GM18526 (cell line): ENCODE data around the gene RUSF1.

Experiments used
- POLR2A ChIP-seq: IDR thresholded peaks from 3 replicates; pipeline ENCODE4 v1.6.1; 2011; ENCODE audit not compliant: insufficient read length; ENCODE audit errors: extremely low read depth

RUSF1 gene

DNA sequence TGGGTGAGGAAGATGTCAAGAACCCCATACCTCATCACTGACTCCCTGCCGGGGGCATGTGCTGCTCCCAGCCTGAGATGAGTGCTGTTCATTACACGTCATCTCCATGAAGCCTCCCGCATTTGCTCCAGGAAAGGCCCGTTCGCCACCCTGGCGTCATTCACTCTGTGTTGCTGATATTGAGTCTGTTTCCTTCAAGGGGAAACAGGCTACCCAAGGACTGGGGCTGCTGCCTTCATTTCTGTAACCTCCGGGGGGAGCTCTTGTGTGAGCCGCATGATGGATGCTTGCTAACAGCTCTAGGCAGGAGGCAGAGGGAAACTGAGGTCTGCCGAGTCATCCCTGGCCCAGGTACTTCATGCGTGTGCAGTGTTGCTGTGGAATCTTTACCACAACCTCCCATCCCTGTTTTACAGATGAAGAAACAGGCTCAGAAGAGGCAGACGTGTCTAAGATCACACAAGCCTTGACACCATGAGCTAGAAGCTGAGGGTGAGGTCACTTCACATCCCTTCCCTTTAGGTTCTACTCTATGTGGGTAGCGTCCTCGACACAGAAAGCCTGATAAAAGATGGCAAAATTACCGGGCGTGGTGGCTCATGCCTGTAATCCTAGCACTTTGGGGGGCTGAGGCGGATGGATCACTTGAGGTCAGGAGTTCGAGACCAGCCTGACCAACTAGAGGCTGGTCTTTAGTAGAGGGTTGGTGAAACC is 52.4 kb downstream of the RUSF1 start:
- no peak for TF ChIP-seq POLR2A

DNA sequence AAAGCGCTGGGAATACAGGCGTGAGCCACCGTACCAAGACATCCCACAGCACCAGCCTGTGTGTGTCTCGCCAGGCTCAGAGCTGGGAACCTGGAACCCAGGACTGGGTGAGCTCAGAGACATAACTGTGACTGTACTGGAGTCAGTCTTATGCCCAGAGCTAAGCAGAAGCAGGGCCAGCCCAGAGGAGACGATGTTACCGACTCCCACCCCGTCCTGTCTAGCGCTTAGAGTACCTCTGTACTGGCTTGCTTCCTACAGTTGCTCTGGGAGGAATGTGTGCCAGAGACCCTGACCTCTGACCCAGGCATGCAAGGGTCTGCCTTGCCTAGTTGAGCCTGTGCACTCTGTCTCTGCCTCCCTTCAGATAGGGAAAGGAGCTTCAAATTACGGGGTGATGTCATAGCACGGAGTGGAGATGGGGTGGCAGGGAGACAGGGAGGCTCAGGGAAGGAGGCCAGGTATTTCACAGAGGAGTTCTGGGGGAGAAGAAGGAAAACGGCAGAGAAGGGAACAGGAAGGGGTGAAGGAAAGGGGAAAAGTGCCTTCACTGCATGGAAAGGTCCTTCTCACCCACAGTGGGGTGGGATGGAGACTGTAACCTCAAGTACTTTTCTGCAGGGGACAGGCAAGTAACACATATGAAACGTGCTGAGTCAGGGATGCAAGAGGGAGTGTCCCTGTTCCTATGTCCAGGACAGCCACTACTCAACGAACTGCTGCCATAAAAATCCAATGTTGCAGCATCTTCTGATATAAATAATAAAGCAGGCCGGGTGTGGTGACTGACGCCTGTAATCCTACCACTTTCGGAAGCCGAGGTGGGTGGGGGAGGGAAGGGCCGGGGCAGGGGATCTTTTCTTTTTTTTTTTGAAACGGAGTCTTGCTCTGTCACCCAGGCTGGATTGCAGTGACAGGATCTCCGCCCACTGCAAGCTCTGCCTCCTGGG is 54.7 kb downstream of the RUSF1 start:
- TF ChIP-seq POLR2A, result no peak

DNA sequence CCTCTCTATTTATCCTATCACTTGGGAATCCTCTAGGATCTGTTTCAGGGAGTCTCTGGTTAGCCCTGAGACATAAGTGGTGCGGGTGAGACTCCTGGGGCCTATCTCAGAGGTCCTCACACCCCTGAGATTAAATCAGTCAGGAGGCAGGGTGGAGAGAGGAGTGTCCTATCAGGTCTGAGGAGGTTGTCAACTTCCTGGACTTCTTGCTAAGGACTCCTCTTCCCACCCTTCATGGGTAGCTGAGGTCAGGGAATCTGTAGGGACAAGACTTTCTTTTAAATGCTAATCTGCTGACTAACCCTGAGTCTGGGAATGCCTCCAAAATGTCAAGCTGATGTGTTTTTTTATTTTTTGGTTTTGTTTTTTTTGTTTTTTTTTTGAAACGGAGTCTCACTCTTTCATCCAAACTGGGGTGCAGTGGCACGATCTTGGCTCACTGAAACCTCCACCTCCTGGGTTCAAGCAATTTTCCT is 55.5 kb downstream of the RUSF1 start:
- TF ChIP-seq POLR2A, result no peak

DNA sequence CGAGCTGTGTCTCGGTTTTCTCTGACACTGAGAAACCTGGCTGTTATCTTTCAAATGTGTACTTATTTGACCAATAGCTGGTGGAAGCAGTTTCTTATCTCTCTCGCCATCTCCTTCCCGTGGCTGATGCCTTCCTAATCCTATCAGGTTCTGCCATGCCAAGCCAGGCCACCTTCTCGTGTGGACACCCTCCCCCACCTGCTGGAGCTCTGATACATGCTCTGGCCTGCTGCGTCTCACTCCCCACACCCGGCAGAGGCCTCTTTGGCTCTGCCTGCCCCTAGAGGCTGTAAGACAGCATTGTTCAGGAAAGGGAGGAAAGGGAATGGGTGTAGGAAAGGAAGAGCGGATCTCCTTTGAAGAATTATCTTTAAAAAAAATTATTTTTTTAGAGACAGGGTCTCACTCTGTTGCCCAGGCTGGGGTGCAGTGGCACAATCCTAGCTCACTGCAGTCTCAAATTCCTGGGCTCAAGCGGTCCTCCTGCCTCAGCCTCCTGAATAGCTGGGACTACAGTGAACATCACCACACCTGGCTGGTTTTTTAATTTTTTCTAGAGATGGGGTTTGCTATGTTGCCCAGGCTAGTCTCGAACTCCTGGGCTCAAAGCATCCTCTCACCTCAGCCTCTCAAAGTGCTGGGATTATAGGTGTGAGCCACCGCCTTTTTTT is 56.4 kb downstream of the RUSF1 start:
- no peak for TF ChIP-seq POLR2A

DNA sequence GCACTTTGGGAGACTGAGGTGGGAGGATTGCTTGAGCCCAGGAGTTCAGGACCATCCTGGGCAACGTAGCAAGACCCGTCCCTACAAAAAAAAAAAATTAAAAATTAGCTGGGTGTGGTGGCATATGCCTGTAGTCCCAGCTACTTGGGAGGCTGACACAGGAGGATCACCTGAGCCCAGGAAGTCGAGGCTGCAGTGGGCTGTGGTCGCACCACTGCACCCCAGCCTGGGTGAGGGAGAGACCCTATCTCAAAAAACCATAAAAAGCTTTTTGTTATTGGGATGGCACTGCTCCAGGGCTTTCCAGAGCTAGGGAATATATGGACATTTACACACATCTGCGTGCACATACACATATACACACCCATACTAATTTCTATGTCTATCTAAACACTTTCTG is 57.0 kb downstream of the RUSF1 start:
- no peak for TF ChIP-seq POLR2A

DNA sequence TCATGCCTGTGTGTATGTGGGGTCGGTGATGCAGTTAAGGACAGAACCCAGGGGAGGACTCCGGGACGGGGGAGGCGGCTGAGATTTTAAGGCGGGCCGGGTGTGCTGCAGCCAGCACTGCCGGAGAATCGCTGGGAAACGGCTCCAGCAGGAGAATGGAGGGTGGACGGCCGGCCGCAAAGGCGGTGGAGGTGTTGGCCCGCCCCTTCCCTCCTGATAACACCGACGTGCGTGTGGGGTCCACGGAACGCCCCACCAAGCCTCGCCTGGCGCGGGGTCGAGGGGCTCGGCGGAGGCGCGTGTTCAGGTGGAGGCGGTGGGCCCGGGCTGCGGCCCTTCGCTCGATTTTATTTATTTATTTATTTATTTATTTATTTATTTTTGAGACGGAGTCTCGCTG is 66.2 kb downstream of the RUSF1 start:
- no peak for TF ChIP-seq POLR2A

DNA sequence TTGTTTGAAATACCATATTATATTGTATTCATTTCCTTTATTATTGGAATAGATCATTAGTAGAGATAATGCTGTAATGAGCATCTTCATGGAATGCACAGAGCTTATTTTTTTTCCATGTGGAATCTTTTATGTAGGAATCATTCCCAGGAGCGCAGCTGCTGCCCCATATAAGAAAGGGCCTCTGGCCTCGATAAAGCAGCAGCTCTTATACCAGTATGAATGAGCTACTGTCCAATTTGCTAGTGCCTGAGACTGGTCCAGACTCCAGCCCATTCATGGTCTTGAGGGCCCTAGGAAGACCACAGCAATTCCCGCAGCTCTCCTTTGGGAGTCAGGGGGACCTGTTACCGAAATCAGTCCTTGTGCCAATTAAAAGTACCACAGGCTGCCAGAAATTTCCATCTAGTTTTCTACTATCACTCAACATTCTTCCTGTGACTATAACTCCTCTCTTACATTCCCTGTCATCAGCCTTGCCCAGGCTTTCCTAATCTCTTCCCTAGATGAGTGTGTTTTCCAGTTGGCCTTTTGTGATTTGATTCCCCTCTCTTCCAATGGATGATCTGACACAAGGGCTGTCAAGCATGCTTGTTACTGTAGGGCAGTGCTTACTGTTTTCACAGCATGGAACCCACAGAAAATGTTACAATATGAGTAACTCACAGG is 67.5 kb downstream of the RUSF1 start:
- TF ChIP-seq POLR2A, result no peak

DNA sequence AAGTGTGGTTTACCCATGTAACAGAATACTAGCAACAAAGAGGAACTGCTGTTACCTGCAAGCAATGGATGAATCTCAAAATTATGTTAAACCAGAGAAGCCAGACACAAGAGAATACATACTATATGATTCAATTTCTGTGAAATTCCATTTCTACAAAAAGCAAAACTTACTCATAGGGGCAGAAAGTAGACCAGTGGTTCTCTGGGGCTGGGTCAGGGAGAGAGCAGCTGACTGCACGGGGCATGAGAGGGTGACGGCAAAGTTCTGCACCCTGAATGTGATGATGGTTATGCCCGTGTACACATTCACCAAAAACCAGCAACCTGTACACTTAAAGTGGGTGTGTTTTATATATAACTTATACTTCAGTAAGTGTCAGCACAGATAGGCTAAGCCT is 68.7 kb downstream of the RUSF1 start:
- TF ChIP-seq POLR2A, result no peak
